HCT116 (cell line): Measurements from ENCODE around the gene ARL5C. TPM values are rescaled to one million over a fixed set of nuclear protein-coding genes. Genes with fewer than 3 reads are reported as not detected.

Experiments used
- ATAC-seq: fragments of 200-7000 bp; cut with Tn5 transposase; 2 replicates; pipeline ENCODE4 v1.9.1; 2020; ENCODE audit warnings: mild to moderate bottlenecking, moderate library complexity
- BruUV-seq: library from RNA; stranded (reverse); fragments of 400-500 nt; replicated peaks from 2 replicates; lab custom pipeline; 2021; lab: Mats Ljungman, UMichigan
- CTCF ChIA-PET: fragments of 300-600 bp; sonication (Branson Sonifier 250); formaldehyde crosslinking; loops from one replicate; lab custom pipeline; 2021; ENCODE audit warnings: antibody characterized with exemption; lab: Charles Lee
- POLR2A ChIA-PET: fragments of 300-600, 350-600 bp; sonication (Branson Sonifier 250); formaldehyde crosslinking; loops from one replicate; lab custom pipeline; 2021; ENCODE audit warnings: antibody characterized with exemption; lab: Charles Lee
- RAD21 ChIA-PET, 2 experiments: fragments of 300-600 bp; sonication (Branson Sonifier 250); formaldehyde crosslinking; loops; one replicate each; lab custom pipeline; 2023; ENCODE audit warnings: low total read pairs in 2 of 2; ENCODE audit not compliant: uncharacterized antibody in 2 of 2, unreplicated experiment in 2 of 2, low non-redundant PET in 1 of 2; lab: Charles Lee
- DNase-seq: peaks from one replicate; pipeline ENCODE4 v3.0.0-alpha.2; 2010; ENCODE audit warnings: low read depth, low spot score
- H2AFZ ChIP-seq: fragments of 200-600 bp; shearing (Covaris generic), sonication (generic); 2 replicates; pipeline ENCODE4 v1.6.1; 2017; ENCODE audit warnings: low read depth, mixed run types, mixed read lengths, antibody characterized with exemption, low read length; ENCODE audit not compliant: poor library complexity, severe bottlenecking
- H3K27ac ChIP-seq: 2 replicates; pipeline ENCODE4 v1.5.1; 2012; ENCODE audit warnings: low read depth, low read length
- H3K27me3 ChIP-seq: fragments of 200-600 bp; sonication (generic); 2 replicates; pipeline ENCODE4 v1.6.1; 2016; ENCODE audit warnings: mixed run types, low read length, mixed read lengths; ENCODE audit not compliant: insufficient read depth
- H3K36me3 ChIP-seq, 2 experiments: fragments of 200-500 bp in 1 of 2; fragments of 200-600 bp in 1 of 2; sonication (Bioruptor generic) in 1 of 2; sonication (generic) in 1 of 2; 2 replicates each; pipeline versions ENCODE4 v1.5.1 to v1.6.1; 2014 to 2016; ENCODE audit warnings: low read length in 2 of 2, inconsistent platforms in 1 of 2, mixed read lengths in 1 of 2, mixed run types in 1 of 2; ENCODE audit not compliant: insufficient read depth in 2 of 2, control insufficient read depth in 1 of 2
- H3K4me1 ChIP-seq, 2 experiments: fragments of 200-600 bp in 1 of 2; sonication (generic) in 1 of 2; 2 replicates each; pipeline versions ENCODE4 v1.5.1 to v1.6.1; 2012 to 2017; ENCODE audit warnings: low read length in 2 of 2, inconsistent platforms in 1 of 2, mild to moderate bottlenecking in 1 of 2, mixed read lengths in 1 of 2, mixed run types in 1 of 2, moderate library complexity in 1 of 2; ENCODE audit not compliant: insufficient read depth in 2 of 2, control insufficient read depth in 1 of 2
- H3K4me2 ChIP-seq: fragments of 200-600 bp; sonication (generic); 2 replicates; pipeline ENCODE4 v1.6.1; 2017; ENCODE audit warnings: mixed run types, low read length, mixed read lengths
- H3K4me3 ChIP-seq, 2 experiments: fragments of 200-600 bp in 1 of 2; sonication (generic) in 1 of 2; replicated peaks in 1 of 2; 2 replicates each; pipeline ENCODE4 v1.5.1; 2011 to 2016; ENCODE audit warnings: low read length in 2 of 2, control low read depth in 1 of 2, low read depth in 1 of 2, mild to moderate bottlenecking in 1 of 2, mixed read lengths in 1 of 2, mixed run types in 1 of 2
- H3K79me2 ChIP-seq: fragments of 200-600 bp; sonication (generic); 2 replicates; pipeline ENCODE4 v1.6.1; 2017; ENCODE audit warnings: mild to moderate bottlenecking, mixed run types, low read length, moderate library complexity, mixed read lengths; ENCODE audit not compliant: insufficient read depth
- H3K9ac ChIP-seq: fragments of 200-600 bp; sonication (generic); 2 replicates; pipeline ENCODE4 v1.6.1; 2016; ENCODE audit warnings: low read length, mixed read lengths
- H3K9me2 ChIP-seq: fragments of 200-600 bp; sonication (generic), shearing (Covaris generic); 2 replicates; pipeline ENCODE4 v1.6.1; 2017; ENCODE audit warnings: mixed run types, mild to moderate bottlenecking, moderate library complexity; ENCODE audit not compliant: insufficient read depth
- H3K9me3 ChIP-seq, 2 experiments: fragments of 200-500 bp in 1 of 2; fragments of 200-600 bp in 1 of 2; sonication (Bioruptor generic) in 1 of 2; sonication (generic) in 1 of 2; 2 replicates each; pipeline ENCODE4 v1.6.1; 2014 to 2017; ENCODE audit warnings: low read length in 2 of 2, mixed read lengths in 2 of 2, inconsistent platforms in 1 of 2, low read depth in 1 of 2, mild to moderate bottlenecking in 1 of 2, mixed run types in 1 of 2, moderate library complexity in 1 of 2; ENCODE audit not compliant: control insufficient read depth in 1 of 2, insufficient read depth in 1 of 2
- H4K20me1 ChIP-seq: fragments of 200-600 bp; sonication (generic), shearing (Covaris generic); 2 replicates; pipeline ENCODE4 v1.6.1; 2017; ENCODE audit warnings: mixed run types, mild to moderate bottlenecking, moderate library complexity; ENCODE audit not compliant: insufficient read depth
- CEBPB ChIP-seq: IDR thresholded peaks from 2 replicates; pipeline ENCODE4 v1.6.1; 2012; ENCODE audit warnings: low read depth
- EGR1 ChIP-seq: IDR thresholded peaks from 2 replicates; pipeline ENCODE4 v1.6.1; 2012; ENCODE audit warnings: low read depth
- ELF1 ChIP-seq: IDR thresholded peaks from 2 replicates; pipeline ENCODE4 v1.6.1; 2012; ENCODE audit warnings: low read depth, borderline replicate concordance
- SIN3A ChIP-seq: IDR thresholded peaks from 2 replicates; pipeline ENCODE4 v1.6.1; 2012; ENCODE audit warnings: low read depth
- SRF ChIP-seq: IDR thresholded peaks from 2 replicates; pipeline ENCODE4 v1.6.1; 2012; ENCODE audit warnings: low read depth
- intact Hi-C: fragments of 100-400 bp; cut with micrococcal nuclease; formaldehyde crosslinking; loops from 2 replicates; pipeline ENCODE4 v1.10.0; 2022
- total RNA-seq: library from RNA; stranded (reverse); gene quantifications from one replicate; pipeline ENCODE4 v1.2.1, GENCODE V29; 2021; ENCODE audit not compliant: unreplicated experiment
- TF ChIP-seq, protein P1 (sequence below): IDR thresholded peaks from 2 replicates; pipeline ENCODE4 v1.6.1; 2011; ENCODE audit warnings: mild to moderate bottlenecking, low read length, moderate library complexity; ENCODE audit not compliant: insufficient replicate concordance; ENCODE audit errors: extremely low read depth
- TF ChIP-seq, protein P2 (sequence below): IDR thresholded peaks from 2 replicates; pipeline ENCODE4 v1.6.1; 2012

ARL5C gene
- total RNA-seq, 1 experiment from 2014 or later: not detected

DNA sequence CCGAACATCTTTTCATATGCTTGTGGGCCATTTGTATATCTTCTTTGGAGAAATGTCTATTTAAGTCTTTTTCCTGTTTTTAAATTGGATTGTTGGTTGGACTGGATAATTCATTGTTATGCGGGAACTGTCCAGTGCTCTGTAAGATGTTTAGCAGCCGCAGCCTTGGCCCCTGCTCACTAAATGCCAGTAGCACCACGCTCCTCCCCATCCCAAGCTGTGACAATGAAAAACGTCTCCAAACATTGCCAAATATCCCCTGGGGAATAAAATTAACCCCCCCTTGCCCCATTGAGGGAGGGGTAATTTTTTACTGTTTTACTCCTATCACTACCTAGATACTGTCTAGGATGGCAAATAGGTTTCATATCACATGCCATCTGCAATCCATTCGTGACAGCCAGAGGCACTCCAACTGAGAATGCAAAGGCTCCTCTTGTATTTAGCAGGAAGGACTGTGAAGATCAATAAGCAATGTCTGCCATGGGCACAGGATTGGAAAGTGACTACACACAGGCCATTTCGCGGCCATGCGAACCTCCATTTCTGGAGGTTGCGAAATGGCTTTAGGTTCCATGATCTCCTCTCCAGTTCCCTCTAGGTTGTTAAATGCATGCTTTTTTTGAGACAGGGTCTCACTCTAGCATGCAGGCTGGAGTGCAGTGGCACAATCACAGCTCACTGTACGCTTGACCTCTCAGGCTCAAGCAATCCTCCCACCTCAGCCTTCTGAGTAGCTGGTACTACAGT, 23.9 kb downstream of the ARL5C start:
- no peak overlapping the region for H3K27ac ChIP-seq
- DNase-seq: no peak
- H3K4me2 ChIP-seq: no peak overlapping the region
- ChIA-PET RAD21 (no interaction called here), POLR2A (no interaction called here), CTCF (no interaction called here)
- H2AFZ ChIP-seq: no peak overlapping the region
- H3K27me3 ChIP-seq: no peaks in the 10 kb centered on the region
- no peak for ATAC-seq
- no TSS peak for BruUV-seq
- H3K79me2 ChIP-seq: no peaks in the 10 kb centered on the region
- TF ChIP-seq, protein P1, sequence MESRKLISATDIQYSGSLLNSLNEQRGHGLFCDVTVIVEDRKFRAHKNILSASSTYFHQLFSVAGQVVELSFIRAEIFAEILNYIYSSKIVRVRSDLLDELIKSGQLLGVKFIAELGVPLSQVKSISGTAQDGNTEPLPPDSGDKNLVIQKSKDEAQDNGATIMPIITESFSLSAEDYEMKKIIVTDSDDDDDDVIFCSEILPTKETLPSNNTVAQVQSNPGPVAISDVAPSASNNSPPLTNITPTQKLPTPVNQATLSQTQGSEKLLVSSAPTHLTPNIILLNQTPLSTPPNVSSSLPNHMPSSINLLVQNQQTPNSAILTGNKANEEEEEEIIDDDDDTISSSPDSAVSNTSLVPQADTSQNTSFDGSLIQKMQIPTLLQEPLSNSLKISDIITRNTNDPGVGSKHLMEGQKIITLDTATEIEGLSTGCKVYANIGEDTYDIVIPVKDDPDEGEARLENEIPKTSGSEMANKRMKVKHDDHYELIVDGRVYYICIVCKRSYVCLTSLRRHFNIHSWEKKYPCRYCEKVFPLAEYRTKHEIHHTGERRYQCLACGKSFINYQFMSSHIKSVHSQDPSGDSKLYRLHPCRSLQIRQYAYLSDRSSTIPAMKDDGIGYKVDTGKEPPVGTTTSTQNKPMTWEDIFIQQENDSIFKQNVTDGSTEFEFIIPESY: no peak
- no peak for TF ChIP-seq CEBPB
- TF ChIP-seq, protein P2, sequence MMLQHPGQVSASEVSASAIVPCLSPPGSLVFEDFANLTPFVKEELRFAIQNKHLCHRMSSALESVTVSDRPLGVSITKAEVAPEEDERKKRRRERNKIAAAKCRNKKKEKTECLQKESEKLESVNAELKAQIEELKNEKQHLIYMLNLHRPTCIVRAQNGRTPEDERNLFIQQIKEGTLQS: no peak
- TF ChIP-seq EGR1: no peak
- no peak for TF ChIP-seq SIN3A
- no peak for TF ChIP-seq SRF
- peaks cover 5 to 12% of the 10 kb centered on the region in 2 experiments; a peak in 3 of 4 replicates for H3K4me1 ChIP-seq
- no peaks in the 10 kb centered on the region for H3K36me3 ChIP-seq
- H3K9me3 ChIP-seq: no peaks in the 10 kb centered on the region
- intact Hi-C loops: no loop called here
- no peaks in the 10 kb centered on the region for H4K20me1 ChIP-seq
- no peak overlapping the region for H3K4me3 ChIP-seq
- no peaks in the 10 kb centered on the region for H3K9me2 ChIP-seq
- no peak overlapping the region for H3K9ac ChIP-seq

- no peaks in the 10 kb centered on the region for H4K20me1 ChIP-seq
- BruUV-seq: no TSS peak
- no peaks in the 10 kb centered on the region for H3K79me2 ChIP-seq
- ATAC-seq (no peak), DNase-seq (no peak)
- no peaks in the 10 kb centered on the region for H3K27me3 ChIP-seq
- no peaks in the 10 kb centered on the region for H3K9me3 ChIP-seq
- no peak overlapping the region for H3K4me2 ChIP-seq
- no peak overlapping the region for H2AFZ ChIP-seq
- no peak overlapping the region for H3K27ac ChIP-seq
- POLR2A ChIA-PET: no interaction called here
- no peak overlapping the region for H3K4me3 ChIP-seq
- no peak overlapping the region for H3K9ac ChIP-seq
- intact Hi-C loops: no loop called here
- peaks cover 5 to 12% of the 10 kb centered on the region in 2 experiments; a peak in 3 of 4 replicates for H3K4me1 ChIP-seq
- RAD21 ChIA-PET: no interaction called here
- CTCF ChIA-PET: interaction anchor here (1.6 kb wide), 1 partner anchor 158 kb away, joined by 4 read pairs; no protein-coding TSS in a partner anchor
- TF ChIP-seq CEBPB (no peak), ELF1 (no peak)
- H3K9me2 ChIP-seq: no peaks in the 10 kb centered on the region
- no peaks in the 10 kb centered on the region for H3K36me3 ChIP-seq
Measured at GRCh38 chr17:39141294-39141693, 24.7 kb downstream of the ARL5C start.
